DND-41 (cell line): Measurements from ENCODE around the gene TP73.

ENCODE experiments used
- ATAC-seq: fragments of 200-7000 bp; cut with Tn5 transposase; 3 replicates; pipeline ENCODE4 v1.9.1; 2021; ENCODE audit warnings: low read depth; ENCODE audit not compliant: insufficient read depth
- DNase-seq: peaks from one replicate; pipeline ENCODE4 v3.0.0-alpha.2; 2020
- H2AFZ ChIP-seq: 2 replicates; pipeline ENCODE4 v1.6.0; 2012; ENCODE audit warnings: low read depth, low read length
- H3K27ac ChIP-seq: 2 replicates; pipeline ENCODE4 v1.5.1; 2012; ENCODE audit warnings: low read length, inconsistent platforms
- H3K27me3 ChIP-seq: fragments of 200-600 bp; sonication (generic); 2 replicates; pipeline ENCODE4 v1.6.0; 2012; ENCODE audit warnings: low read length, mild to moderate bottlenecking, inconsistent platforms; ENCODE audit not compliant: insufficient read depth, poor library complexity
- H3K36me3 ChIP-seq: 2 replicates; pipeline ENCODE4 v1.5.1; 2012; ENCODE audit warnings: low read length, inconsistent platforms; ENCODE audit not compliant: insufficient read depth
- H3K4me1 ChIP-seq: 2 replicates; pipeline ENCODE4 v1.5.1; 2012; ENCODE audit warnings: mild to moderate bottlenecking, low read length; ENCODE audit not compliant: insufficient read depth
- H3K4me2 ChIP-seq: 2 replicates; pipeline ENCODE4 v1.6.0; 2012; ENCODE audit warnings: mild to moderate bottlenecking, moderate library complexity, low read length, inconsistent platforms; ENCODE audit not compliant: insufficient read depth
- H3K4me3 ChIP-seq, 2 experiments: fragments of 200-600 bp in 1 of 2; shearing (Covaris generic) in 1 of 2; 2 replicates each; pipeline ENCODE4 v1.5.1; 2012 to 2016; ENCODE audit warnings: inconsistent platforms in 2 of 2, low read length in 2 of 2, mild to moderate bottlenecking in 2 of 2, low read depth in 1 of 2, moderate library complexity in 1 of 2
- H3K79me2 ChIP-seq: 2 replicates; pipeline ENCODE4 v1.6.0; 2012; ENCODE audit warnings: low read length, inconsistent platforms; ENCODE audit not compliant: insufficient read depth
- H3K9ac ChIP-seq: 2 replicates; pipeline ENCODE4 v1.6.0; 2012; ENCODE audit warnings: low read depth, mild to moderate bottlenecking, inconsistent platforms, low read length, moderate library complexity
- H3K9me3 ChIP-seq: 2 replicates; pipeline ENCODE4 v1.5.1; 2012; ENCODE audit warnings: low read length, moderate library complexity, mild to moderate bottlenecking, inconsistent platforms; ENCODE audit not compliant: insufficient read depth, severe bottlenecking
- H4K20me1 ChIP-seq: 2 replicates; pipeline ENCODE4 v1.6.0; 2012; ENCODE audit warnings: low read length; ENCODE audit not compliant: insufficient read depth
- EZH2 ChIP-seq: IDR thresholded peaks from 3 replicates; pipeline ENCODE4 v1.6.1; 2012; ENCODE audit warnings: borderline replicate concordance, low read depth, mild to moderate bottlenecking, moderate library complexity, low read length, inconsistent platforms; ENCODE audit not compliant: severe bottlenecking
- TF ChIP-seq, protein P1 (sequence below): IDR thresholded peaks from 2 replicates; pipeline ENCODE4 v1.5.1; 2012; ENCODE audit warnings: borderline replicate concordance, low read length, moderate library complexity, mild to moderate bottlenecking; ENCODE audit not compliant: poor library complexity, severe bottlenecking; ENCODE audit errors: extremely low read depth

The TP73 gene

GRCh38 chr1:3712573-3713535, 60.5 kb downstream of the TP73 start:
- Histone ChIP-seq H4K20me1 (peaks cover 24% of the 10 kb centered on the region), H3K79me2 (no peaks in the 10 kb centered on the region), H3K4me3 (no peak overlapping the region), H3K9me3 (no peaks in the 10 kb centered on the region), H3K4me2 (no peak overlapping the region), H2AFZ (no peak overlapping the region), H3K27ac (no peak overlapping the region), H3K27me3 (no peaks in the 10 kb centered on the region), H3K4me1 (no peaks in the 10 kb centered on the region), H3K36me3 (peaks cover 33% of the 10 kb centered on the region), H3K9ac (no peak overlapping the region)
- DNase-seq, result no peak
- TF ChIP-seq EZH2, result no peak
- TF ChIP-seq, protein P1, sequence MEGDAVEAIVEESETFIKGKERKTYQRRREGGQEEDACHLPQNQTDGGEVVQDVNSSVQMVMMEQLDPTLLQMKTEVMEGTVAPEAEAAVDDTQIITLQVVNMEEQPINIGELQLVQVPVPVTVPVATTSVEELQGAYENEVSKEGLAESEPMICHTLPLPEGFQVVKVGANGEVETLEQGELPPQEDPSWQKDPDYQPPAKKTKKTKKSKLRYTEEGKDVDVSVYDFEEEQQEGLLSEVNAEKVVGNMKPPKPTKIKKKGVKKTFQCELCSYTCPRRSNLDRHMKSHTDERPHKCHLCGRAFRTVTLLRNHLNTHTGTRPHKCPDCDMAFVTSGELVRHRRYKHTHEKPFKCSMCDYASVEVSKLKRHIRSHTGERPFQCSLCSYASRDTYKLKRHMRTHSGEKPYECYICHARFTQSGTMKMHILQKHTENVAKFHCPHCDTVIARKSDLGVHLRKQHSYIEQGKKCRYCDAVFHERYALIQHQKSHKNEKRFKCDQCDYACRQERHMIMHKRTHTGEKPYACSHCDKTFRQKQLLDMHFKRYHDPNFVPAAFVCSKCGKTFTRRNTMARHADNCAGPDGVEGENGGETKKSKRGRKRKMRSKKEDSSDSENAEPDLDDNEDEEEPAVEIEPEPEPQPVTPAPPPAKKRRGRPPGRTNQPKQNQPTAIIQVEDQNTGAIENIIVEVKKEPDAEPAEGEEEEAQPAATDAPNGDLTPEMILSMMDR, result no peak
- ATAC-seq, result no peak

- peaks cover 24% of the 10 kb centered on the region for H4K20me1 ChIP-seq
Measured at GRCh38 chr1:3713840-3714239, 61.5 kb downstream of the TP73 start.

DNA sequence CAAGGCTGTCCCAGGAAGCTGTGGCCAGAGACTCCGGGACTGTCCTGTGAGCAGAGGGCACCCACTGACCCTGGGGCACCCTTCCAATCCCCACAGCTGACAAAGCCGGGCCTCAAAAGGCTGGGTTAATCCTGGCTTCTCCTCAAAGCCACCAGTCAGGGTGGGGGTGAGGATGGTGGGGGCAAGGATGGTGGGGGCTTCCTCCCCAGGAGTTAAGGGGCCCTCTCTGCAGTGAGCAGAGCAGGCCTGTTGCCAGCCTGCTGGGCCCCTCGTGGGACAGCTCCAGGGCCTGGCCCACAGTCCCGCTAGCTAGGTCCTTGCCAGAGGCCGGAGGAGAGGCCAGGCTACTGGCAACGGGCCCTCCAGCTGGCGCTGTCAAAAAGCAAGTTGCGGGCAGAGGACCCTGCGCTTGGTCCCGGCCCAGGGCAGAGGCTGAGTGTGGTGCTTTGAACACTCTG, 62.0 kb downstream of the TP73 start:
- H3K4me2 ChIP-seq, result no peak overlapping the region
- H3K27me3 ChIP-seq, result no peaks in the 10 kb centered on the region
- ATAC-seq, result no peak

More at GRCh38 chr1:3713840-3714239, 61.5 kb downstream of the TP73 start:
- Histone ChIP-seq H3K79me2 (no peaks in the 10 kb centered on the region), H3K9ac (no peak overlapping the region), H3K27me3 (no peaks in the 10 kb centered on the region), H3K9me3 (no peaks in the 10 kb centered on the region), H3K4me1 (no peaks in the 10 kb centered on the region), H3K27ac (no peak overlapping the region), H3K4me2 (no peak overlapping the region), H2AFZ (no peak overlapping the region), H3K36me3 (peaks cover 24% of the 10 kb centered on the region), H3K4me3 (no peak overlapping the region)
- no peak for ATAC-seq
- no peak for TF ChIP-seq EZH2
- TF ChIP-seq, protein P1, result no peak
- DNase-seq, result no peak

More for the DNA sequence above, 62.0 kb downstream of the TP73 start:
- Histone ChIP-seq H2AFZ (no peak overlapping the region), H3K79me2 (no peaks in the 10 kb centered on the region), H3K36me3 (peaks cover 20% of the 10 kb centered on the region), H3K9ac (no peak overlapping the region), H3K9me3 (no peaks in the 10 kb centered on the region), H3K27ac (no peak overlapping the region), H4K20me1 (peaks cover 26% of the 10 kb centered on the region), H3K4me1 (no peaks in the 10 kb centered on the region), H3K4me3 (no peak overlapping the region)
- DNase-seq, result no peak
- TF ChIP-seq, protein P1, result no peak
- no peak for TF ChIP-seq EZH2
